SKM-1 (cell line): ENCODE results near the gene KLHL30.
"Not testable (repeated sequence)": the region's sequence is repeated elsewhere in the genome, so short reads cannot be mapped to it uniquely, and the experiment has no call there.

ENCODE experiments used
- DNase-seq: peaks from one replicate; lab custom pipeline; 2025; ENCODE audit not compliant: unreplicated experiment; lab: John Stamatoyannopoulos, UW

Gene KLHL30

DNA sequence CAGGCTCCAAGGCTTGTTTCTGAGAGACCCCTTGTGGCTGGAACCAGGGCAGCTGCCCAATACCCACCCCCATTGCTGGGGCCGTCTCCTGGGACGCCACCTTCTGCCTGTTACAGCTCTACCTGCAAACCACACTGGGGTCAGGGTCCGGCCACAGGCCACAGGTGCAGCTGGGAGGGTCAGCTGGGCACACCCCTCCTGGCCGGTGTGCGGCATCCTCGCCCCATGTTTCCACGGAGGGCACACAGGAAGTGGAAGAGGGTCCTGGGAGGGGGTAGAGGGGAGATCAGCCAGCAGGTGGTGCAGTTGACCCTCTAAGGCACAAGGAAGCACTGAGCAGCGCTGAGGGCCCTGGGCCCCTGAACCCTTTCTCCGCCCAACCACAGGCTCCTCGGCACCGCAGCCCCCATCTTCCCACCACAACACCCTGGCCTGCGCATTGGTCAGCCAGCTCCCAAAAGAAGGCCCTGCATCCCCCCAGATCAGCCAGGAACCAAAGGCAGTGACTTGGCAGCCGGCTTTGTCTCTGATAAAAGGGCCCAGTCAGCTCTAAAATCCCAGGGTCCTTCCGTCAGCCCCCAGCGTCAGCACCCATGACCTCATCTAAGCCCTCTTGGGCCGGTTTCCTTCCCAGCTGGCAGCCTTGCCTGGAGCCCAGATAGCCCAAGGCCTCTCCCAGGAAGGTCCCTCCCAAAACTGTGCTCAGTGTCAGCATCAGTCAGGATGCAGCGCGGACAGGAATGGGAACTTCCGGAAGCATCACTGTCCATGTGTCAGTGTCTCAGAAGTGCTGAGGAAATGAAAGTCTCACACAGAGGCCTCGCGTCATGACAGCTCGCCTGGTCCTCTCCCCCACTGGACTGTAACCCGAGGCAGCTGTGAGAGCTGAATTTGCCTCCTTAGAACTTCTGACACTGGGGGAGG, 22.0 kb downstream of the KLHL30 start:
- no peak for DNase-seq

DNA sequence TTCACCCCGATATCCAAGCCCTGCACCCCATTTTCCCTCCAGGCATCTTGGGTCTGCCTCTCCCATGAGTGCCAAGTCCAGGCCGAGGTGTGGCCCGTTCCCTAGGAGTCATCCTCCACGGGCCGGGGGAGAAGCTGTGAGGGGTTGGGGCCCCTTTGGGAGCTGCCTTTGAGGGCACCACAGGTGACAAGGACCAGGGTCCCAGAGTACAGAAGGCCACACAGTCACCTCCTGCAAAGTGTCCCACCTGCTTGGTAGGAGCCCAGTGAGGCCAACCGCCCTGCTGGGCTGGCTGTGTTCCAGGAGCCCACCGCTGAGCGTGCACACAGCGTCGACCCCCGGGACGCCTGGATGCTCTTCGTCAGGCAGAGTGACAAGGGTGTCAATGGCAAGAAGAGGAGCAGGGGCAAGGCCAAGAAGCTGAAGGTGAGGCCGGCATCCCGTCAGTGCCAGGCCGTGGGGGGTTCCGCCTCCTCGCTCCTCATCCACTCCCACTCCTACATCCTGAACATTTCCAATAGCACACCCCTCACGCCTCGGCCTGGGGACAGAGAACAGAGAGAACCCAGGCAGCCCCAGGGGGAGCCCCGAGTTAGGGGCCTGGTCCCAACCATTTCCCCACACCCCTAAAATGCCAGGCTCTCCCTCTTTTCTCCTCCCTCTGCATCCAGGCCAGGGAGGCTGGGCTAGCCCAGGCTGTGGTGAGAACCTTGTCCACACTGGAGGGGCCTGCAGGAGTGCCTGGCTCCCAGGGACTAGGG, 23.0 kb downstream of the KLHL30 start:
- no peak for DNase-seq

DNA sequence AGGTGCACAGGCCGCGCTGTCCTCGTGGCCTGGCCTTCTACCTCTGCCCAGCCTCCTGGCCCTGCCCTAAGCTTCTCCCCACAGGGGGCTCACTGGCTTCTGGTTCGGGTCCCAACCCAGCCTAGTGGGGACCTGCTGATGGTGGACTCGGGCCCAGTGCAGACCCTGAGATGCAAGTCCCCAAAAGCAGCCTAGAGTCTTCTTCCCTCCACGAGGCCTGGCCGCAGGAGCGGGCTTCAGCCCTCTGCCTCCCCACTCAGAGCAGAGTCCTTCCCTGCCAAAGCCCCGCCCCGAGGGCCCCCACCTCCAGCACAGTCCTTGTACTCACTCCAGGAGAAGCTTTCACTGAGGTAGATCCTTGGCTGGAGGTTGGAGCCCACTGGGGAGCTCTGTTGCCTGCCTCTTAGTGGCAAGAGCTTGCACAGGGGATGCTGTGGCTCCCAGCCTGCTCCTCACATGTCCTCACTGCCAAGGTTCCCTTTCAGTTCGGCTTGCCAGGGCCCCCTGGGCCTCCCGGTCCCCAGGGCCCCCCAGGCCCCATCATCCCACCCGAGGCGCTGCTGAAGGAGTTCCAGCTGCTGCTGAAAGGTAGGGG, 23.9 kb downstream of the KLHL30 start:
- no peak for DNase-seq

DNA sequence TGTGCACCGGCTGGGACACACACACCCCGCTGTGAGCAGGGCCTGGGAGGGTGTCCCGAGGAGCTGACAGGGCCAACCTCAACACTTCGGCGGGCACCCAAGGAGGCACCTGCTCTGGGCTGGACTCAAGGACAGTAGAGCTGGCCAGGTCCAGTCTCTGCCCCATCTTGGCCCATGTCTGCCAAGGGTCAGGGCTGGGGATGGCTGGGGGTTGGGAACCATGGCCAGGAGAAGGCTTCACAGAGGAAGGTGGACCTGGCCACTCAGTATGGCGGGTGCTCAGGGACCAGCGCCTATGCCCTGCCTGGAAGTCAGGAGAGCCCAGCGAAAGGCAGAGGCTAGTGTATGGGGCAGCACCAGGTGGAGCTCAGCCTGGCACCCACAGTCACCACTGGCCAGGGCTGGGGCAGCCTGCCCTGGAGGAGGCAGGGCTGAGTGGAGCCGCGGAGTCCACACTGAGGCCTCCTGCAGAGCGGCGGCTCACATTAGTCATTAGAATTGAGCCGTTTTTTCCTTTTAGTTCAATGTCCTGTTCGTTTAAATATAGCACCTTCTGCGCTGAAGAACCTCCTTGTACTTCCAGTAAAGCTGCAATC, 24.5 kb downstream of the KLHL30 start:
- DNase-seq: no peak

GRCh38 chr2:238163481-238164198, 25.2 kb downstream of the KLHL30 start:
- DNase-seq: no peak

DNA sequence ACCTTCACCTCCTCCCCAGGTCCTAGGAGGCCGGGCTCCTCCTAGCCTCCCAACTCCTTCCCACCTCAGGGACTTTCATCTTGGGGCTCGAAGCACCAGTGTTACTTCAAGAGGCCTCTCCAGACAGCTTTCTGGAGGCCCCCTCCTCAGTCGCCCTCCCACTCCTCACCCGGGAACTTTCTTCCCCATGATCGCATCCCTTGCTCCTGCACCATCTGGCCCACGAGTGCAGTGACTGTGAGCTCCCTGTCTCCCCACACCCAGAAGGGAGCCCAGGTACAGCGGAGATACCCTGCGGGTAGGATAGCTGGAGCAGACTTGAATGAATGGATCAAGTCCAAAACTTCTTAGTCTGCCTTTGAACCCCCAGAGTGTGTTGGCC, 26.4 kb downstream of the KLHL30 start:
- DNase-seq: no peak

DNA sequence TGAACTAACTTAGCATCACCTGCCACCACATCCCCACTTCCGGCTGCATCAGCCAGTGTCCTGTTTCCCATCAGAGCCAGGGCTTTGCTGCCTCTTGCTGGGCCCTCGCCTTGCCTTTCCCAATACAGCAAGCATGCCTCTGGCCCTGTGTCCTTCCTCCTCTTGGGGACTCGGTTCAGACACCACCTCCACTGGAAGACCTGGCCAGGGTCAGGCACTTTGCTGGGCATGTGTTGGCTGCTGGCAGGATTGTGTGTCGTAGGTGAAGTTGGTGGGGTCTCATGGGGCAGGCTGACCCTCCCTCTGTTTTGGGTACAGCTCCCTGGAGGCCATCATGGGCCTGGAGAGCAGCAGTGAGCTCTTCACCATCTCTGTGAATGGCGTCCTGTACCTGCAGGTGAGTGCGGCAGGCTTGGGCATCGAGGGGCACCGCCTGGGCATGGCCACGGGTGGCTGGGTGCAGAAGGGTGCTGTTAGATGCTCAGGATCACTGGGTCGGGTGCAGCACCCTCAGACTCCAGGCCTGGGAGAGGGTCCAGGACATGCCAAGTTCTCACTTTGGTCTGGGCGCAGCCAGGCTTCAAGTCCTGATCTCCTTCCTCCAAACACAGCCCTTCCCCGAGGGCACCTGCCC, 26.9 kb downstream of the KLHL30 start:
- no peak for DNase-seq

- no peak for DNase-seq
Observed at GRCh38 chr2:238166391-238167343, 28.2 kb downstream of the KLHL30 start.

DNA sequence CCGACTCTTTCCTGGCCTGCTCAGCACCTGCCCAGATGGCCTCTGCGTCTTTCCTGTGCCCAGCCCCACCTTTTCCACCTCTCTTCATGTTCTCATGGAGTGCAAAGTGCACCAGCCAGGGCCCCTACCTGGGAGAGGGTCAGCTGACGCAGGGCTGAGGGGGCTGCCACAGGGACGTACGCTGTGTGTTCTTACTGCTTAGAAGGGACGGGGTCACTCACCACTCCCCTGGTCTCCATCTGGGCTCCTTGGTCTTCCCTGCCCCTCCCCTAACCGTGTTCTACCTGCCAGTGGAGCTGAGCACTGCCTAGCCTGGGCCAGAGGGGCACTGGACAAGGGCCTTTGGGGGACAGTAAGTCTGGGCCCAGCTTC, 28.9 kb downstream of the KLHL30 start:
- no peak for DNase-seq

- DNase-seq: no peak
Observed at GRCh38 chr2:238167761-238168160, 29.3 kb downstream of the KLHL30 start.

DNA sequence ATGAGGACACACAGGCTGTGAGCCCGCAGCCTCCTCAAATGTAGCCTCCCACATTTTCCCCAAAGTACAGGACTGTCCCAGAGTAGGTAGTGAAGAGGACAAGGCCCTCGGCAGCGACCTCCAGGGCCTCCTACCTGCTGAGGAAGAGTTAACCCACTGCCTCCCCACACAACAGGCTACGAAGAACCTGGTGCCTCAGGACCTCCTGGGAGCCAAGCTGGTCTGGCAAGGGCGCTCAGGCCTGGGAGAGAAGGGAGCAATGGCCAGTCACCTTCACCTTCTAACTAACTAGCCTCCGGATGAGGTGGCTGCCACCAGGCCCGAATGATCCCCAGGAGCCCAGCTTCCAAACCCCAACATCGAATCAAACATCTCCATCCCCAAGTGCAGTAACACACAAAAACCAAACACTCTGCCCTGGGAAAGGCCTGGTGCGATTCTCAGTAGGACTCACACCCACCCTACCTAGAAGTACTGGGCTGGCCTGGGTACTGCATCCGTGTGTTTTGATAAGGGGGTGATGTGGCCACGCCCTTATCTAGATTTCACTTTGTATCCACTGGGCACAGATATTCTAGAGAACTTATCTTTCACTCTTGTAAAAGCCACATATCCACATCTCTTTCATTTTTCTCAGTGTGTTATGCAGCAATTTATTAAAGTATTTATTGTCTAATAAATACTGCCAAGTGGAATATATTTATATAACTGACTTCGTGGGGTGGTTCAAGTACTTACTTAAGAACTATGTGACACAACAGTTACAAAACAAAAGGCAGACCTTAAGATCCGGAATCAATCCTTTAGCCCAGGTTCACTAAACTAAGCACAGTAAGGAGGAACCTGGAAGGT, 30.0 kb downstream of the KLHL30 start:
- no peak for DNase-seq

DNA sequence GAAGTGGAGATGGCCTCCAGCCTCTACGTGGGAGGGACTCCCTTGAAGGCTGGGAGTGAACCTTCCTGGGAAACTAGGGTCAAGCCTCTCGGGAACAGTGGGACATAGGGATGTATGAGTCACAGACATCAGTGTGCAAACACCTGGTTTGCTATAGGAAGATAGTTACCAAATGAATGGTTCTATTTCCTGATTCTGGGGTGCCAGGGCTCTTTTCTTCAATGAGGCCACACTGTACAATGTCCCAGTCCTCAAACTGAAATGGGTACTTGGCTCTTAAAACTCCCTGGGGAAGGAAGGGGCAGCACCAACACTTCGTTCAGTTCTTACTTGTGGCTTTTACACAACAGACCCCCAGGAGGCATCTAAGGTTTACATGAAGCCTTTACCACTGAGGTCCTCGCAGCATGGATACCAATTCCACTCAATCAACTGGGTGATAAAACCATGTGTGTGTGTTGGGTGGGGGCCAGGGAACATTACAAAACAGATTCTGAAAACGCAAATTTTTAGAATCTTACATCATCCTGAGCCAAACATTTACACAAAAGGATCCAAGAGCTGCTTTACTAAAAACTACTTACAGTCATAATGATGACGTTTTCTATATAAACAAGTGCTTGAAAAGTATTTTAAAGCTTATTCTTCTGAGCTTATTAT, 30.7 kb downstream of the KLHL30 start:
- no peak for DNase-seq

DNA sequence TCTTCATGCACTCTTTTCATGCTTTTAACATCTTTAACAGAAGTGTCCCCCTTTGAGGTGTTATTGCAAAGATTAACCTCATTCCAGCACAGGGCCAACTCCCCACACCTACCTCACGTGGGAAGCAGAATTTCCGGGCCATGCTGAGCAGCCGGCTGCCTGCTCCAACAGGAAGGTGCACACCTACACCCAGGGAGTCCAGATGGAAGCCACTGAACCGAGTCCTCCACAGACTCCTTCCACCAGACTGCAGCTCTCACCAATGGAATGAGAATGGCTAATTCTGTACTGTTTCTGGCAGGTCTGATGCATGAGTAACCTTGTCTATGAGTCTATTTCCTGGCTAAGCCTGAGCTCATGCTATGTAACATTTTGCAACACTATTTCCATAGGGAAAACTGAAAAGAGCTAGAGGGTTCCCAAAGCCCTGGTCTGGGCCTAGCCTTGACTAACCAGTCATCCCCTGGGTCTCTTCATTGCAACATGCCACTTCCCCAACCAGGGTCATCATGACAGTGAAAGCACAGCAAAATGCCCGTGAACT, 31.3 kb downstream of the KLHL30 start:
- no peak for DNase-seq

- DNase-seq: no peak
Observed at GRCh38 chr2:238170386-238171071, 32.1 kb downstream of the KLHL30 start.

DNA sequence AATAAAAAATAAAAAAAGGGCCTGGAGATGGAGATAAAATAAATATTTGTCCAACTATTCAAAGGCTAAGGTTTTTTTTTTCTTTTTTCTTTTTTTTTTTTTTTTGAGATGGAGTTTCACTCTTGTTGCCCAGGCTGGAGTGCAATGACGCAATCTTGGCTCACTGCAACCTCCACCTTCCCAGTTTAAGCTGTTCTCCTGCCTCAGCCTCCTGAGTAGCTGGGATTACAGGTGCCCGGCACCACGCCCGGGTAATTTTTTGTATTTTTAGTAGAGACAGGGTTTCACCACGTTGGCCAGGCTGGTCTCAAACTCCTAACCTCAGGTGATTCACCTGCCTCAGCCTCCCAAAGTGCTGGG, 32.6 kb downstream of the KLHL30 start:
- not testable (repeated sequence) for DNase-seq

DNA sequence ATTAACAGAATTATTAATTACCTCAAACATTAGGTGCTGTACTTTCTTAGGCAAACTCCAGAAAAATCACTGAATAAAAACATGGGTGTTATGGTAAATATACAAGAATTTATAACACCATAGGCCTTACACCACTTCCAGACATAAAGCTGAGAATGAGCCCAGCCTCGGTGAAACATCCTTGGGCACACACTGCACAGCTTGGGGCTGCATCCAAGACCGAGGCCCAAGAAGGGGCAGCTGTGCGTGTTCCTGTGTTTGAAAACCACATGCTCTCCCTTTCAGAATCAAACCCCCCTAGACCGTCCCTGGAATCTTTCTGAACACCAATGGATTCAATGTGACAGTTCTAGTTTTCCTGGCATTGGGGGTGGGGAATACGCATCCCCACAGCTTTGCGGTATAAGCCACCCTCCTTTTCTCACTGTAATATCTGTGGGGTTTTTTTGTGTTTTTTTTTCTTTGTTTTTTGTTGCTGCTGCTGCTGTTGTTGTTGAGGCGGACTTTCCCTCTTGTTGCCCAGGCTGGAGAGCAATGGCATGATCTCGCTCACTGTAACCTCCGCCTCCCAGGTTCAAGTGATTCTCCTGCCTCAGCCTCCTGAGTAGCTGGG, 33.2 kb downstream of the KLHL30 start:
- no peak for DNase-seq

GRCh38 chr2:238172439-238172838, 34.0 kb downstream of the KLHL30 start:
- DNase-seq: no peak
